Mucosa of descending colon (tissue), 3 donors: ENCODE results near the gene RASGEF1C. TPM values are rescaled to one million over a fixed set of nuclear protein-coding genes. Genes with fewer than 3 reads are reported as not detected.

Experiments used
- ATAC-seq: fragments of 200-7000 bp; cut with Tn5 transposase; one replicate; pipeline ENCODE4 v1.9.1; 2020; ENCODE audit warnings: mild to moderate bottlenecking, moderate library complexity
- DNase-seq, 3 donors: peaks; one replicate each; pipeline ENCODE4 v3.0.0-alpha.2; 2020
- H3K36me3 ChIP-seq: fragments of 200-600 bp; one replicate; pipeline ENCODE4 v1.8.0; 2021; ENCODE audit warnings: low read depth, mild to moderate bottlenecking
- H3K4me1 ChIP-seq: fragments of 200-600 bp; one replicate; pipeline ENCODE4 v1.8.0; 2021; ENCODE audit warnings: low read depth, mild to moderate bottlenecking
- H3K4me3 ChIP-seq: fragments of 200-600 bp; one replicate; pipeline ENCODE4 v1.8.0; 2021; ENCODE audit warnings: mild to moderate bottlenecking
- H3K9me3 ChIP-seq: fragments of 200-600 bp; one replicate; pipeline ENCODE4 v1.8.0; 2021; ENCODE audit warnings: mild to moderate bottlenecking
- CTCF ChIP-seq: fragments of 200-600 bp; IDR thresholded peaks from one replicate; pipeline ENCODE4 v1.8.0; 2022; ENCODE audit warnings: antibody characterized with exemption, mild to moderate bottlenecking
- intact Hi-C, 2 donors: fragments of 100-400 bp; cut with DNase I in 1 of 2; cut with micrococcal nuclease in 1 of 2; formaldehyde crosslinking; loops; one replicate each; pipeline versions ENCODE4 v1.11.0 to v1.11.1; 2022; cut with DNase I, micrococcal nuclease
- total RNA-seq, 3 donors: library from RNA; stranded (reverse); fragmentation: NEBNext Ultra II Directional in 2 of 3; extraction: Animal tissue kit (Norgen Biotek cat#: 25700) in 2 of 3; gene quantifications; one replicate each; pipeline versions ENCODE4 v1.2.1 to v1.2.4, GENCODE V29; 2021 to 2023
- donor health status: DM: no; HTN: no; CAD: no; lungs with moderate emphysema.
- donor health status: DM: no; HTN: no; CAD: no.
- donor health status: DM: no; HTN: yes; CAD: no.

The RASGEF1C gene
- total RNA-seq, 3 donors from 2014 or later = 0.17 to 1.9 (median 0.65) TPM

- ATAC-seq (no peak), DNase-seq (peak; percentile 24 to 72 (median 41))
- Histone ChIP-seq H3K36me3 (no peaks in the 10 kb centered on the region), H3K4me1 (peaks cover 5% of the 10 kb centered on the region), H3K4me3 (no peak overlapping the region), H3K9me3 (no peaks in the 10 kb centered on the region)
- no peak for TF ChIP-seq CTCF
- intact Hi-C loops = no loop called here
These were observed 136.5 kb downstream of the RASGEF1C start for GRCh38 chr5:180072556-180072955.

GRCh38 chr5:180072256-180072548 lies 136.8 kb downstream of the RASGEF1C start:
- H3K4me1 ChIP-seq = peaks cover 5% of the 10 kb centered on the region
- intact Hi-C loops = no loop called here
- no peaks in the 10 kb centered on the region for H3K36me3 ChIP-seq
- DNase-seq (no peak), ATAC-seq (no peak)
- H3K4me3 ChIP-seq = no peak overlapping the region
- no peak for TF ChIP-seq CTCF
- H3K9me3 ChIP-seq = no peaks in the 10 kb centered on the region

- no peak for TF ChIP-seq CTCF
- intact Hi-C loops = no loop called here
- ATAC-seq = peak; percentile 95
- no peaks in the 10 kb centered on the region for H3K36me3 ChIP-seq
- no peaks in the 10 kb centered on the region for H3K9me3 ChIP-seq
- DNase-seq = peak; percentile 92 to 97 (median 96)
- peaks cover 5% of the 10 kb centered on the region for H3K4me1 ChIP-seq
- H3K4me3 ChIP-seq = peak within 1 kb of the TSS; percentile 67
These were observed 137.3 kb downstream of the RASGEF1C start, which contains the start of gene RNF130 for GRCh38 chr5:180071531-180072255. RNF130 (minus strand) TSS chr5:180071759; CDS start chr5:180071702, 57 bp downstream.

GRCh38 chr5:180070756-180071530 lies 138.1 kb downstream of the RASGEF1C start:
- Histone ChIP-seq H3K9me3 (no peaks in the 10 kb centered on the region), H3K4me3 (peak overlapping the region; percentile 67), H3K4me1 (peaks cover 5% of the 10 kb centered on the region), H3K36me3 (no peaks in the 10 kb centered on the region)
- intact Hi-C loops = no loop called here
- no peak for TF ChIP-seq CTCF
- DNase-seq = peak in 1 of 3 donors; percentile 41
- peak; percentile 46 for ATAC-seq

GRCh38 chr5:180069589-180070247 lies 139.3 kb downstream of the RASGEF1C start:
- Histone ChIP-seq H3K4me3 (no peak overlapping the region), H3K36me3 (no peaks in the 10 kb centered on the region), H3K9me3 (no peaks in the 10 kb centered on the region), H3K4me1 (peaks cover 5% of the 10 kb centered on the region)
- intact Hi-C loops = no loop called here
- peak in 1 of 3 donors; percentile 49 for DNase-seq
- TF ChIP-seq CTCF = no peak
- ATAC-seq = no peak
